ENCODE results near the gene REEP3. TPM values are rescaled to one million over a fixed set of nuclear protein-coding genes. Genes with fewer than 3 reads are reported as not detected.
A peak's percentile ranks its signal among the peaks of the same experiment; 100 is the strongest.
"Not testable (repeated sequence)": the region's sequence is repeated elsewhere in the genome, so short reads cannot be mapped to it uniquely, and the experiment has no call there.

REEP3 gene
- total RNA-seq, 2 donors from 2014 or later: 30.7 to 33.0 TPM

DNA sequence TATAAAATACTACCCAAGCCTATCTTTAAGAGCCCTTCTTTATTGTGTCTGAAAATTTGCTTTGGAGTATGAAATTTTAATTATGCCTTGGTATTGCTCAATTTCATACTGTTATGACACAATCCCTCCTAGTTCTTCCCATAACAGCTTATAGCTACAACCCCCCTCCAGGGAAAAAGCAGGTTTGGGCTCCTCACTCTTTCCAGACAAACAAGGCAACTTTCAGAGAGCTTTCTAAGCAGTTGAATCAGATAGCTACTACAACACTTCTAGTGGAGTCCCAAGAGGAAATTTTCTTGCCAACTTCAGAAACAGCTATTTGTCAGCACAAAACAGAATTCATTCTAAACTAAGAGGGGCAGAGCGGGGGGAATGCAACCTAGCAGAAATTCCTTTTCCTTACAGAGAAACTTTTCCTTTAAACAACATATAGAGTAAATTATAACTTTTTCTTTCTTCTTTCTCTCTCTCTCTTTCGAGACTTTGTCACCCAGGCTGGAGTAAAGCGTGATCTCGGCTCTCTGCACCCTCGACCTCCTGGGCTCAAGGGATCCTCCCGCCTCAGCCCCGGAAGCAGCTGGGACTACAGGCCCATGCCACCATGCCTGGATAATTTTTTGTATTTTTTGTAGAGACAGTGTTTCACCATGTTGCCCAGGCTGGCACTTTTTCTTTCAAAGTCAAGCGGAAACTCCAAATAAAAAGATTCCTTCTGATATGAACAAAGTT lies 29.4 kb upstream of the REEP3 start:
- Histone ChIP-seq H3K36me3 (ENCODE audit: control insufficient read depth, insufficient read depth, low read length) (peaks cover 23% of the 10 kb centered on the region), H3K27me3 (ENCODE audit: control insufficient read depth, insufficient read depth, low read length, poor library complexity, severe bottlenecking) (no peaks in the 10 kb centered on the region), H3K4me1 (ENCODE audit: control insufficient read depth, insufficient read depth, low read length) (peaks cover 3% of the 10 kb centered on the region), H3K9ac (ENCODE audit: extremely low read depth, low read length, poor library complexity, severe bottlenecking) (no peak overlapping the region), H3K9me3 (ENCODE audit: control insufficient read depth, low read length) (peaks cover 28% of the 10 kb centered on the region), H3K27ac (ENCODE audit: low read depth, low read length) (no peak overlapping the region), H3K4me3 (ENCODE audit: low read length) (no peak overlapping the region)
- no peaks in the 10 kb centered on the region for H3K27me3 Mint-ChIP-seq (ENCODE audit: insufficient read depth)
- H3K27ac Mint-ChIP-seq: peak overlapping the region; percentile 65
- no peaks in the 10 kb centered on the region for H3K4me1 Mint-ChIP-seq
- H3K36me3 Mint-ChIP-seq (ENCODE audit: low read depth): peaks cover 27% of the 10 kb centered on the region
- 83 to 91% methylated on average over 6 to 8 of the region's 8 CpGs for WGBS, 2 experiments (ENCODE audit: insufficient coverage in 1 of 2, insufficient read length in 1 of 2)
- TF ChIP-seq, protein P1, sequence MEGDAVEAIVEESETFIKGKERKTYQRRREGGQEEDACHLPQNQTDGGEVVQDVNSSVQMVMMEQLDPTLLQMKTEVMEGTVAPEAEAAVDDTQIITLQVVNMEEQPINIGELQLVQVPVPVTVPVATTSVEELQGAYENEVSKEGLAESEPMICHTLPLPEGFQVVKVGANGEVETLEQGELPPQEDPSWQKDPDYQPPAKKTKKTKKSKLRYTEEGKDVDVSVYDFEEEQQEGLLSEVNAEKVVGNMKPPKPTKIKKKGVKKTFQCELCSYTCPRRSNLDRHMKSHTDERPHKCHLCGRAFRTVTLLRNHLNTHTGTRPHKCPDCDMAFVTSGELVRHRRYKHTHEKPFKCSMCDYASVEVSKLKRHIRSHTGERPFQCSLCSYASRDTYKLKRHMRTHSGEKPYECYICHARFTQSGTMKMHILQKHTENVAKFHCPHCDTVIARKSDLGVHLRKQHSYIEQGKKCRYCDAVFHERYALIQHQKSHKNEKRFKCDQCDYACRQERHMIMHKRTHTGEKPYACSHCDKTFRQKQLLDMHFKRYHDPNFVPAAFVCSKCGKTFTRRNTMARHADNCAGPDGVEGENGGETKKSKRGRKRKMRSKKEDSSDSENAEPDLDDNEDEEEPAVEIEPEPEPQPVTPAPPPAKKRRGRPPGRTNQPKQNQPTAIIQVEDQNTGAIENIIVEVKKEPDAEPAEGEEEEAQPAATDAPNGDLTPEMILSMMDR (conservative IDR thresholded peaks at IDR 0.05): no peak
- no peak overlapping the region for H3K4me3 Mint-ChIP-seq
- H3K9me3 Mint-ChIP-seq: peaks cover 16% of the 10 kb centered on the region
- DNase-seq: no peak

DNA sequence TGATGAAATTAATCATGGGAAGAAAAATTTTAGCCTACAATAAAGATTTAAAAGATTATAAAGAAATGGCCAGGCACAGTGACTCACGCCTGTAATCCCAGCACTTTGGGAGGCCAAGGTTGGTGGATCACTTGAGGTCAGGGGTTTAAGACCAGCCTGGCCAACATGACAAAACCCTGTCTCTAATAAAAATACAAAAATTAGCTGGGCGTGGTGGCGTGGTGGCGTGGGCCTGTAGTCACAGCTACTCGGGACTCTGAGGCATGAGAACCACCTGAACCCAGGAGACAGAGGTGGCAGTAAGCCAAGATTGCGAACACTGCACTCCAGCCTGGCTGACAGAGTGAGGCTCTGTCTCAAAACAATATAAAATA lies 28.9 kb upstream of the REEP3 start:
- WGBS, 2 experiments (ENCODE audit: insufficient coverage in 1 of 2, insufficient read length in 1 of 2): 92 to 95% methylated on average over 5 to 6 of the region's 6 CpGs
- peaks cover 29% of the 10 kb centered on the region for H3K9me3 ChIP-seq (ENCODE audit: control insufficient read depth, low read length)
- H3K36me3 Mint-ChIP-seq (ENCODE audit: low read depth): peaks cover 28% of the 10 kb centered on the region
- H3K4me3 ChIP-seq (ENCODE audit: low read length); H3K27me3 Mint-ChIP-seq (ENCODE audit: insufficient read depth); H3K27me3 ChIP-seq (ENCODE audit: control insufficient read depth, insufficient read depth, low read length, poor library complexity, severe bottlenecking); H3K27ac ChIP-seq (ENCODE audit: low read depth, low read length); DNase-seq; H3K4me3 Mint-ChIP-seq; H3K4me1 Mint-ChIP-seq; H3K9ac ChIP-seq (ENCODE audit: extremely low read depth, low read length, poor library complexity, severe bottlenecking); H3K4me1 ChIP-seq (ENCODE audit: control insufficient read depth, insufficient read depth, low read length): not testable (repeated sequence)
- peaks cover 24% of the 10 kb centered on the region for H3K36me3 ChIP-seq (ENCODE audit: control insufficient read depth, insufficient read depth, low read length)
- peaks cover 16% of the 10 kb centered on the region for H3K9me3 Mint-ChIP-seq
- H3K27ac Mint-ChIP-seq: peak overlapping the region; percentile 65

DNA sequence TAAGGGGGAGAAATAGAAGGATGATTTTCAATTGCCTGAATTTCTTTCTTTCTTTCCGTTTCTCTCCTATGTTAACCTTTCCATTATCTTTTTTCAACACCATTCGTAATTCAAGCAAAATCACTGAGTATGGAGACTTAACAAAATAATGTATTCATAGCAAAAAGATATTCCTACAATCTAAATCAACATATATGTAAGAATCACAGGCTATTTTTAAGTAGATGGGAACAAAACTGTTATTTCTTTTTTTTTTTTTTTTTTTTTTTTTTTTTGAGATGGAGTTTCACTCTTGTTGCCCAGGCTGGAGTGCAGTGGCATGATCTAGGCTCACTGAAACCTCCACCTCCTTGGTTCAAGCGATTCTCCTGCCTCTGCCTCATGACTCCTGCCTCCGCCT lies 28.2 kb upstream of the REEP3 start:
- Mint-ChIP-seq H3K4me3 (no peak overlapping the region), H3K27me3 (ENCODE audit: insufficient read depth) (no peaks in the 10 kb centered on the region), H3K36me3 (ENCODE audit: low read depth) (peaks cover 28% of the 10 kb centered on the region), H3K4me1 (no peaks in the 10 kb centered on the region), H3K27ac (no peak overlapping the region), H3K9me3 (peaks cover 16% of the 10 kb centered on the region)
- H3K4me1 ChIP-seq (ENCODE audit: control insufficient read depth, insufficient read depth, low read length): no peaks in the 10 kb centered on the region
- peaks cover 29% of the 10 kb centered on the region for H3K9me3 ChIP-seq (ENCODE audit: control insufficient read depth, low read length)
- 90 to 98% methylated on average over 1 to 4 of the region's 4 CpGs for WGBS, 2 experiments (ENCODE audit: insufficient coverage in 1 of 2, insufficient read length in 1 of 2)
- DNase-seq: no peak
- H3K27ac ChIP-seq (ENCODE audit: low read depth, low read length): no peak overlapping the region
- no peak overlapping the region for H3K4me3 ChIP-seq (ENCODE audit: low read length)
- H3K27me3 ChIP-seq (ENCODE audit: control insufficient read depth, insufficient read depth, low read length, poor library complexity, severe bottlenecking): no peaks in the 10 kb centered on the region
- H3K36me3 ChIP-seq (ENCODE audit: control insufficient read depth, insufficient read depth, low read length): peaks cover 24% of the 10 kb centered on the region
- H3K9ac ChIP-seq (ENCODE audit: extremely low read depth, low read length, poor library complexity, severe bottlenecking): no peak overlapping the region
- TF ChIP-seq, protein P1 (conservative IDR thresholded peaks at IDR 0.05): no peak
